Astrocyte (in vitro differentiated cells and primary cell): ENCODE measurements around the gene TATDN3.

Experiments
- EZH2 ChIP-seq: IDR thresholded peaks from 2 replicates; pipeline ENCODE4 v1.6.1; 2012; ENCODE audit warnings: mild to moderate bottlenecking, low read length, inconsistent platforms; ENCODE audit not compliant: insufficient read depth
- TF ChIP-seq, protein P1 (sequence below): IDR thresholded peaks from 2 replicates; pipeline ENCODE4 v1.5.1; 2011; ENCODE audit warnings: low read depth, mild to moderate bottlenecking, inconsistent platforms, low read length, moderate library complexity; ENCODE audit not compliant: insufficient read depth

DNA sequence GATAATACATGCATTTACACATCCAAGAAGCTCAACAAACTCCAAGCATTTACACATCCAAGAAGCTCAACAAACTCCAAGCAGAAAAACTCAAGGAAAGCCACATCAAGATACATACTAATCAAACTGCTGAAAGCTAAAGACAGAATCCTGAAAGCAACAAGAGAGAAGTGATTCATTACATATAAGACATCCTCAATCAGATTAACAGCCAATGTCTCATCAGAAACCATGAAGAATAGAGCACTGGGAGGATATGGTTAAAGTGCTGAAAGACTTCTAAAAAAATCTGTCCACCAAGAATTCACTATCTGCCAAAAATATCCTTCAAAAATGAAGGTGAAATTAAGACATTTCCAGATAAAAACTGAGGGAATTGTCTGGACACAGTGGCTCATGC, 46.4 kb upstream of the TATDN3 start:
- TF ChIP-seq, protein P1, sequence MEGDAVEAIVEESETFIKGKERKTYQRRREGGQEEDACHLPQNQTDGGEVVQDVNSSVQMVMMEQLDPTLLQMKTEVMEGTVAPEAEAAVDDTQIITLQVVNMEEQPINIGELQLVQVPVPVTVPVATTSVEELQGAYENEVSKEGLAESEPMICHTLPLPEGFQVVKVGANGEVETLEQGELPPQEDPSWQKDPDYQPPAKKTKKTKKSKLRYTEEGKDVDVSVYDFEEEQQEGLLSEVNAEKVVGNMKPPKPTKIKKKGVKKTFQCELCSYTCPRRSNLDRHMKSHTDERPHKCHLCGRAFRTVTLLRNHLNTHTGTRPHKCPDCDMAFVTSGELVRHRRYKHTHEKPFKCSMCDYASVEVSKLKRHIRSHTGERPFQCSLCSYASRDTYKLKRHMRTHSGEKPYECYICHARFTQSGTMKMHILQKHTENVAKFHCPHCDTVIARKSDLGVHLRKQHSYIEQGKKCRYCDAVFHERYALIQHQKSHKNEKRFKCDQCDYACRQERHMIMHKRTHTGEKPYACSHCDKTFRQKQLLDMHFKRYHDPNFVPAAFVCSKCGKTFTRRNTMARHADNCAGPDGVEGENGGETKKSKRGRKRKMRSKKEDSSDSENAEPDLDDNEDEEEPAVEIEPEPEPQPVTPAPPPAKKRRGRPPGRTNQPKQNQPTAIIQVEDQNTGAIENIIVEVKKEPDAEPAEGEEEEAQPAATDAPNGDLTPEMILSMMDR: no peak
- no peak for TF ChIP-seq EZH2
